Progenitor cell of endocrine pancreas (in vitro differentiated cells): ENCODE measurements around the gene SYT1. TPM values are rescaled to one million over a fixed set of nuclear protein-coding genes. Genes with fewer than 3 reads are reported as not detected.

Source experiments
- DNase-seq: peaks from one replicate; pipeline ENCODE4 v3.0.0; 2021; ENCODE audit warnings: low spot score; ENCODE audit not compliant: unreplicated experiment
- H3K27ac Mint-ChIP-seq: 2 replicates; pipeline ENCODE4 v1.8.0; 2021; ENCODE audit warnings: mild to moderate bottlenecking, moderate library complexity, mixed read lengths
- H3K27me3 Mint-ChIP-seq: 2 replicates; pipeline ENCODE4 v1.8.0; 2021; ENCODE audit warnings: mixed read lengths
- H3K36me3 Mint-ChIP-seq: 2 replicates; pipeline ENCODE4 v1.8.0; 2022; ENCODE audit warnings: mixed read lengths; ENCODE audit not compliant: insufficient read depth
- H3K4me1 Mint-ChIP-seq: 2 replicates; pipeline ENCODE4 v1.8.0; 2021; ENCODE audit warnings: low read depth, mixed read lengths
- H3K4me3 Mint-ChIP-seq: 2 replicates; pipeline ENCODE4 v1.8.0; 2021; ENCODE audit warnings: low read depth, mild to moderate bottlenecking, moderate library complexity, mixed read lengths
- H3K9me3 Mint-ChIP-seq: 2 replicates; pipeline ENCODE4 v1.8.0; 2021; ENCODE audit warnings: low read depth, mixed read lengths
- CTCF ChIP-seq: fragments of 200-600 bp; sonication (generic); IDR thresholded peaks from one replicate; pipeline ENCODE4 v1.5.0; 2021; ENCODE audit warnings: antibody characterized with exemption, mild to moderate bottlenecking; ENCODE audit not compliant: unreplicated experiment
- total RNA-seq: library from RNA; stranded (reverse); gene quantifications from 2 replicates; pipeline ENCODE4 v1.2.1, GENCODE V29; 2021

SYT1 gene
- total RNA-seq, 1 donor from 2014 or later = 4.3 TPM

GRCh38 chr12:79360936-79361335 is 496.4 kb downstream of the SYT1 start:
- Mint-ChIP-seq H3K4me1 (peaks cover 3% of the 10 kb centered on the region), H3K27me3 (no peaks in the 10 kb centered on the region), H3K4me3 (no peak overlapping the region), H3K27ac (no peak overlapping the region), H3K36me3 (no peaks in the 10 kb centered on the region), H3K9me3 (no peaks in the 10 kb centered on the region)
- DNase-seq = no peak
- no peak for TF ChIP-seq CTCF

- H3K4me1 Mint-ChIP-seq = peaks cover 3% of the 10 kb centered on the region
- H3K36me3 Mint-ChIP-seq = no peaks in the 10 kb centered on the region
- H3K27me3 Mint-ChIP-seq = no peaks in the 10 kb centered on the region
- no peak overlapping the region for H3K27ac Mint-ChIP-seq
- no peak for TF ChIP-seq CTCF
- no peak overlapping the region for H3K4me3 Mint-ChIP-seq
- H3K9me3 Mint-ChIP-seq = no peaks in the 10 kb centered on the region
- DNase-seq = no peak
Measured at GRCh38 chr12:79364197-79364596, 499.6 kb downstream of the SYT1 start.

- Mint-ChIP-seq H3K36me3 (no peaks in the 10 kb centered on the region), H3K4me1 (peaks cover 3% of the 10 kb centered on the region), H3K4me3 (no peak overlapping the region), H3K27me3 (no peaks in the 10 kb centered on the region), H3K27ac (no peak overlapping the region), H3K9me3 (no peaks in the 10 kb centered on the region)
- DNase-seq = no peak
- no peak for TF ChIP-seq CTCF
Measured at GRCh38 chr12:79366374-79366773, 501.8 kb downstream of the SYT1 start.

- no peak for TF ChIP-seq CTCF
- no peak for DNase-seq
- Mint-ChIP-seq H3K27me3 (no peaks in the 10 kb centered on the region), H3K4me1 (peaks cover 3% of the 10 kb centered on the region), H3K27ac (no peak overlapping the region), H3K9me3 (no peaks in the 10 kb centered on the region), H3K36me3 (no peaks in the 10 kb centered on the region), H3K4me3 (no peak overlapping the region)
Measured at GRCh38 chr12:79367032-79367589, 502.5 kb downstream of the SYT1 start.

- Mint-ChIP-seq H3K27ac (no peak overlapping the region), H3K27me3 (no peaks in the 10 kb centered on the region), H3K36me3 (no peaks in the 10 kb centered on the region), H3K9me3 (no peaks in the 10 kb centered on the region), H3K4me3 (no peak overlapping the region), H3K4me1 (no peaks in the 10 kb centered on the region)
- DNase-seq = no peak
- no peak for TF ChIP-seq CTCF
Measured at GRCh38 chr12:79370021-79370420, 505.4 kb downstream of the SYT1 start.
